GM10248 (cell line): ENCODE data around the gene NKX6-1.

Source experiments
- CTCF ChIA-PET: fragments of 300-600 bp; sonication (Branson Sonifier 250); formaldehyde crosslinking; extraction: SDS; loops from one replicate; lab custom pipeline; 2021; ENCODE audit warnings: antibody characterized with exemption; lab: Yijun Ruan, JAX
- POLR2A ChIA-PET: fragments of 350-650 bp; sonication (Branson Sonifier 250); formaldehyde crosslinking; extraction: SDS; loops from one replicate; lab custom pipeline; 2020; ENCODE audit warnings: antibody characterized with exemption; lab: Yijun Ruan, JAX
- DNase-seq: peaks from one replicate; pipeline ENCODE4 v3.0.0; 2012; ENCODE audit errors: extremely low spot score
- TF ChIP-seq, protein P1 (sequence below): IDR thresholded peaks from 2 replicates; pipeline ENCODE4 v1.5.1; 2012; ENCODE audit warnings: mild to moderate bottlenecking, low read depth; ENCODE audit errors: extremely low read depth, missing control alignments, control extremely low read depth

Gene NKX6-1

DNA sequence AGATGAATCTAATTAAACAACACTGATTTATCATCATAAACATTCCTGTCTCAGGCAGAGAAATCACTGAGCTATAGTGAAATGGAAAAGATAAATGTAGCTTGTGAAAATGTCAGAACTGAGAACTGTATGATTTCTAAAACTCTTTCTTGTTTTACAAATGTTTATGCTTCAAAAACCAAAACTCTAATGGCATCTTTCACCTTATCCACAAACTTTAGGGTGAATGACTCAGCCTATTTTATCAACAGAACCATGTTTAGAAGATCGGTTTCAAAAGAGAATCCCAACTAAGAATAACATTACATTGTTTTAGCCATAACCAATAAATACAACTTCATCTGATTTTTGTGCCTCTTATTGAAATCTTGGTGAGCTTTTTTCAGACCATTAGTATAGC is 21.4 kb downstream of the NKX6-1 start:
- ChIA-PET POLR2A (no interaction called here), CTCF (interaction anchor here (1.0 to 1.4 kb wide), 2 partner anchors 10 to 13 kb away, joined by 3 read pairs; no protein-coding TSS in a partner anchor)
- TF ChIP-seq, protein P1, sequence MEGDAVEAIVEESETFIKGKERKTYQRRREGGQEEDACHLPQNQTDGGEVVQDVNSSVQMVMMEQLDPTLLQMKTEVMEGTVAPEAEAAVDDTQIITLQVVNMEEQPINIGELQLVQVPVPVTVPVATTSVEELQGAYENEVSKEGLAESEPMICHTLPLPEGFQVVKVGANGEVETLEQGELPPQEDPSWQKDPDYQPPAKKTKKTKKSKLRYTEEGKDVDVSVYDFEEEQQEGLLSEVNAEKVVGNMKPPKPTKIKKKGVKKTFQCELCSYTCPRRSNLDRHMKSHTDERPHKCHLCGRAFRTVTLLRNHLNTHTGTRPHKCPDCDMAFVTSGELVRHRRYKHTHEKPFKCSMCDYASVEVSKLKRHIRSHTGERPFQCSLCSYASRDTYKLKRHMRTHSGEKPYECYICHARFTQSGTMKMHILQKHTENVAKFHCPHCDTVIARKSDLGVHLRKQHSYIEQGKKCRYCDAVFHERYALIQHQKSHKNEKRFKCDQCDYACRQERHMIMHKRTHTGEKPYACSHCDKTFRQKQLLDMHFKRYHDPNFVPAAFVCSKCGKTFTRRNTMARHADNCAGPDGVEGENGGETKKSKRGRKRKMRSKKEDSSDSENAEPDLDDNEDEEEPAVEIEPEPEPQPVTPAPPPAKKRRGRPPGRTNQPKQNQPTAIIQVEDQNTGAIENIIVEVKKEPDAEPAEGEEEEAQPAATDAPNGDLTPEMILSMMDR: no peak

DNA sequence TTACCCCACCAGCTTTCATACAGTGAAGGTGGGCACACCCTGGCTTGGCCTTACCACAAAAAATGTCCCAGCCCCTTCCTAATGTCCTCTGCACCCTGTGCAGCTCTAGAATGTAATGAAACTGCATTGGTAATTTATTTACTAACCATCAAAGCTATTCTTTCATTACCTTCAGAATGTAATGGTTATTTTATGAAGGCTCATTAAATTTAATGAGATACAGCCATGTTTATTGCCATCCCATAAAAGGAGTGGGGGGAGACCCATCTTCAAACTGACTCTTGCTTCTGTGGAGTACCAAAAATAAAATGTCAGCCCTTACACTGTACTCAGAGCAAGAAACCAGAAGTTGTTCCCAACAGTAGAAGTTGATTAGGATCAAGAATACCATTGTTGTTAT is 25.0 kb downstream of the NKX6-1 start:
- TF ChIP-seq, protein P1: no peak
- POLR2A ChIA-PET: no interaction called here
- no peak for DNase-seq
- CTCF ChIA-PET: no interaction called here

More for the DNA sequence above, 21.4 kb downstream of the NKX6-1 start:
- DNase-seq: no peak

GRCh38 chr4:84472154-84472553 is 26.9 kb downstream of the NKX6-1 start:
- ChIA-PET POLR2A (no interaction called here), CTCF (interaction anchor here (0.6 to 0.9 kb wide), 2 partner anchors 408 to 701 kb away, joined by 3 read pairs; no protein-coding TSS in a partner anchor)
- TF ChIP-seq, protein P1: no peak
- DNase-seq: no peak

- TF ChIP-seq, protein P1: no peak
- POLR2A ChIA-PET: no interaction called here
- no peak for DNase-seq
- CTCF ChIA-PET: no interaction called here
These were observed 28.8 kb downstream of the NKX6-1 start for GRCh38 chr4:84470204-84470785.

DNA sequence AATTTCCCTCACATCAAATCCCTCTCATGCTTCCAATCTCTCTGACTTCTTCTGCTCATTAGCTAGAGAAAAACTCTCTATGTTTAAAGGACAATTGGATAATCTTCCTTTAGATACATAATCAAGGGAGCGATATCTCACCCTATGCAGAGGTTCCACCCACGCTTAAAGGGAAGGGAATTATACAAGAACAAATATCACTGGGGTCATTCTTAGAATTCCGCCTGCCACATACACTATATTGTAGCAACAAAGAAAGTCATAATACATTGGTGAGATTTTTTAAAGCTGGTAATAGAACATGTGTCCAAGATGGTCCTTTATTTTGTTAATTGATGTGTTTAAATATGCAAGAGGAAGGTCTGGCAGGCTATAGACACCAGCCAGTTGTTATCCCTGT is 31.5 kb downstream of the NKX6-1 start:
- TF ChIP-seq, protein P1: no peak
- CTCF ChIA-PET: interaction anchor here (1.0 to 1.2 kb wide), 3 partner anchors 9 to 16 kb away, joined by 3 read pairs; no protein-coding TSS in a partner anchor
- POLR2A ChIA-PET: no interaction called here
- no peak for DNase-seq

GRCh38 chr4:84459783-84460182 is 39.3 kb downstream of the NKX6-1 start:
- TF ChIP-seq, protein P1: no peak
- CTCF ChIA-PET: no interaction called here
- POLR2A ChIA-PET: no interaction called here
- no peak for DNase-seq
